Colon (tissue), 2 donors: ENCODE data around the gene ATF6B.
"Not testable (repeated sequence)": the region's sequence is repeated elsewhere in the genome, so short reads cannot be mapped to it uniquely, and the experiment has no call there.

Experiments used
- FAIRE-seq: peaks from 2 replicates; lab custom pipeline; 2012; peaks lifted over from hg19 to GRCh38; lab: Jason Lieb, UNC
- donor health status: control.
- donor health status: control.

The ATF6B gene

DNA sequence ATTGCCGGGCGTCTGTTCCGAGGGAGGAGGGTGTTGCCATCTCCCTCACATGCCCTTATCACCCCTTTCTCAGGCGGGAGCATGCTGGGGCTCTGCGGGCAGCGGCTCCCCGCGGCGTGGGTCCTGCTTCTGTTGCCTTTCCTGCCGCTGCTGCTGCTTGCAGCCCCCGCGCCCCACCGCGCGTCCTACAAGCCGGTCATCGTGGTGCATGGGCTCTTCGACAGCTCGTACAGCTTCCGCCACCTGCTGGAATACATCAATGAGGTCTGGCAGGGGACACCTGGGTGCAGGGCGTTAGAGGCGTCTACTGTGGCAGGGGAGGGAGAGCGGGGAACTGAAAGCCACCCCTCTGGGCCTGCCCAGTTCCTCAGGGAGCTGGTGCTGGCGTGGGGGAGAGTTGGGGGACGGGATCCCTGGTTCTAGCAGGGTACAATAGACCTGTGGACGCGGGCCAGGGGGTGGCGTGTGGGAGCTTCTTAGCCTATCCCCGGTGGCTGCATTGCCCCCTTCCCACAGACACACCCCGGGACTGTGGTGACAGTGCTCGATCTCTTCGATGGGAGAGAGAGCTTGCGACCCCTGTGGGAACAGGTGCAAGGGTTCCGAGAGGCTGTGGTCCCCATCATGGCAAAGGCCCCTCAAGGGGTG is 26.6 kb upstream of the ATF6B start:
- no peak for FAIRE-seq

DNA sequence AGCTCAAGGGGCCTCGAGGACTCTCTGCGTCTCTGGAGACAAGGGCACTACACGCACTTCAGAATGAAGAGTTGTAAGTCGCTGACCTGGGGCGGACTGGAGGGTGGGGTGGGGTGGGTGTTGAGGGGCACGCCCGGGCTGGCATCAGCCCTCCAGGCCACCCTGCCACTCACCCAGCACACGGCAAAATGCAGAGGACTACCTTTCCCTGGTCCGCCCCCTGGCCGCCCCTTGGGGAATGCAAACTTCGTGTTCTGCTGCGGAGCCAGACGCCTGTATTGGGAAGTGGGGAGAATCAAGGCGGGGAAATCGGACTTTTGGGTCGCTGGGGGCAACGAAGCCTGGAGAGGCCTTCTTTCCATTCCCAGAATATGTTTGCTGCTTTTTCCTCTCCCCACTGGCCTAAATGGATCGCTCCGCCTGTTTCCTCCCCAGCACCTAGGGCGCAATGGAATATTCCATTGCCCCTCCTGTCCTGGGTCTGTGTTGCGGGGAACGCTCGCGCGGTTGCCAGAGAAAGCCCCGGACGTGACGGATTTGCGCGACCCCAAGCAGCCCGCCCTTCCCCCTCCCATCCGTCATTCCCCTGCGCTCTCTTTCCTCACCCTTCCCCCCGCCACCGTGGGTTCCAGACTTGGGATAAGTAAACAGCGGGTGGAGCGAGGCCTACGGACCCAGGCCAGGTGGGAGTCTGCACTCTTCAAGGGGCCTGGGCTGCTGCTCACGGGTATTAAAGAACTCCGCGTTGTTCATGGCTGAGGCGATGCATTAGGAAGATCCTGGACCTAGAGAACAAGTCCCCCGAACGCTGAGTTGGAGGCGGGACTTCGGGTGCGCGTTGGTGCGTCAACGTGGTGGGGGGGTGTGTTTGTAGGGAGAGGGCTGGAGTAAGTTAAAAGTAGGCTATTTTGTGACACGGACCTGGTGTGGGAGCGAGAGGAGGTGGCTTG is 25.8 kb upstream of the ATF6B start, which contains the start of gene PPT2:
PPT2 (plus strand) TSS at position 578 of the 950 bp plus-strand sequence. CDS start 454 bp downstream, outside the sequence.
- no peak for FAIRE-seq

DNA sequence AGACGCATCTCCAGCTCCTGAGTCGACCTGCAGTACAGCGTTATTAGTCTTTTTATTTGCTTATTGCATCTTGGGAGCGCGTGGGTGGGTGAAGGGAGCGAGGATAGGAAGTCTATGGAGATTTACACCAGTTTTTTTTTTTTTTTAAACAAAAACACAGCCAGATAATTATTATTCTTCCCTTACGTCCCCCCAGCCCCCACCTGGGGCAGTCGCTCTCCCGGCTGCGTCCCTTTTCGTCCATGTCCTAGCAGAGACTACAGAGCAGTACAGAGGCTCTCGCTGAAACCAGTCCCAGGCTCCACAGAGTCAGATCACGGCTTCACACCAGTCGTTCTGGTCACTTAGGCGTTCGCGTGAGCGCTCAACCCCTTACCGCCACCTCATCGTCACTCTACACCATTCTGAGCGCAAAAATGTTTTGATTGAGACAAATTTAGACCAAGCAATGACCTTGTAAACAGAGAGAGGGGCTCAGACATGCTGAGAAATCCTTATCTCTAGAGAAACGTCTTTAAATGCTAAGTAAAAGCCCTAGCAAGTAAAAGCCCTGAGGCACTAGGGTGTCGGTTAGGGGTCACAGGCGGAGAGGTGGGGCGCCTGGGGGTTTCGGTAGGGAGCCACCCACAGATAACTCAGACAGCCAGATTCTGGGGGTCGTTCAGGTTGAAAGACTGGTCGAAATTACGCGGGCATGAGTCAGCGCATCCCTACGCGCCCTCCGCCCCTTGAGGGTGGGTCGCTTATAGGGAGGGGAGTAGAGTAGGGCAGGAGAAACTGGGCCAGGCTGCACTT is 24.9 kb upstream of the ATF6B start:
- FAIRE-seq: no peak

DNA sequence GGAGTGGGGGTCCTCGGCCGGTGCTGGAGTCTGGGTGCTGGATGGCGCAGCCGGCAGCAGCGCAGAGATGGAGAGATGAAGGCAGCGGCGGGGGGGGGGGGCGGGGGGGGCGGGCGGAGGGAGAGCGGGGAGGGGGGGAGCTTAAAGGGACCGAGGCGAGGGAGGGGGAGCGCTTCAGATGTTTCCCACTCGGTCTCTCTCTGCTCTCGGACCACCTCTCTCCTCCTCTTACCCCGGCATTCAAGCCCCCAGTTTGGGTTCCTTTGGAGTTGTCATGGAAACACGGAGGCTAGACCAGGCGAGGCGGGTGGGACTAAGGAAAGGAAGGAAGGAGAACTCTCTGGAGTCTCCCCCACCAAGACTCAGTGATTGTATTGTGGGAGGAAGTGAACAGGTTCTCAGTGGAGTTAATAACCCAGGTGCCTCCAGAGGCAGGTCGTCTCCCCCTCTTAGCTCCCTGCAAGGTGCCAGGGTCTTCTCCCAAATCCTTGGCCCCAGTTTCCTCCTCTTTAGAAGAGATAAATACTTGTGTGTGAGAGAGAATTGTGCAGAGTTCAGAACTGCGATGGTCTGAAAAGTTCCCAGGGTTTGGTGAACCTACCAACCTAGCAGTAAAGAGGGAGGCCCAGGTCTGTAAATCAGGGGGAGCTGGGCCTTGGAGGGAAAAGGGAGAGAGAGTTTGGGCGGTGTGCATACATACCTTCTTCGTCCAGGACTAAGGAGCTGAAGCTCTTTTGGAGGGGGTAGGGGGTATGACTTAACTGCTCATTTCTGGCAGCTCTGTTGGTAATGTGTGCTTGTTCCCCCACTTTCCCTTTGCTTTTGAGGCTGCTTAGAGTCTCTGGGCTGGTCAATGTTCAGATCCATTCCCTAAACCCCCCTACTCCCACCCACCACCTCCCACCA is 24.1 kb upstream of the ATF6B start, which contains the start of gene PRRT1:
PRRT1 (minus strand) TSS at position 77 of the 906 bp plus-strand sequence. CDS start 112 bp downstream, outside the sequence.
- no peak for FAIRE-seq

DNA sequence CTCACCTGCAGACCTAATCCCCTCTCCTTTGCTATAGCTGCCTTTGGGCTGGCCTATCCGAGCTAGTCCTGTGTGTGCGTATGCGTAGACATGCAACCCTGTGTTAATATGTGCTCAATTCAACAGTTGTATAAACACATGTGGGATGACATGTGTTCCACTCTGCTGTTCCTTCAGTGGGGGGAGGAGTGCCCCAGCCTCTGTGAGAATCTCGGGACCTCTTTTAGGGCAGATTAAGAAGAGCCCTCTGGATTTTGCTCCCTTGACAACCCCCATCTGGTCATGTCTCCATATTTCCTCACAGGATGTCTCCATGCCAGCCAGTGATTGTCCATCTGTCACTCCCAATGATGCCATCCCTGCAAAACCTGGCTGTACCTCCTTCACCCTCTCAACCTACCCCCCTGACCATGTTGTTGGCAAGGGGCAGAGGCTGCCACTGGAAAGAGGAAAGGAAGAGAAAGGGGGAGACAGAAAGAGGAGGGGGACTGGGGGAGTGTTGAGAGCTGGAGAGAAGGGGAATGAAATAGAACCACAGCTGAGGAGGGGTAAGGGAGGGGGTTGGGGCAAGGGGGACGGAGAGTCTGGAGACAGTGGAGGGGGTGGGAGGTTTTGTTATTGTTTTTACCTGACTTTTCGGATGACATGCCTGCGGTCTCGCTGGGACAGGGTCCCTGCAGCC is 23.3 kb upstream of the ATF6B start:
- FAIRE-seq: no peak

DNA sequence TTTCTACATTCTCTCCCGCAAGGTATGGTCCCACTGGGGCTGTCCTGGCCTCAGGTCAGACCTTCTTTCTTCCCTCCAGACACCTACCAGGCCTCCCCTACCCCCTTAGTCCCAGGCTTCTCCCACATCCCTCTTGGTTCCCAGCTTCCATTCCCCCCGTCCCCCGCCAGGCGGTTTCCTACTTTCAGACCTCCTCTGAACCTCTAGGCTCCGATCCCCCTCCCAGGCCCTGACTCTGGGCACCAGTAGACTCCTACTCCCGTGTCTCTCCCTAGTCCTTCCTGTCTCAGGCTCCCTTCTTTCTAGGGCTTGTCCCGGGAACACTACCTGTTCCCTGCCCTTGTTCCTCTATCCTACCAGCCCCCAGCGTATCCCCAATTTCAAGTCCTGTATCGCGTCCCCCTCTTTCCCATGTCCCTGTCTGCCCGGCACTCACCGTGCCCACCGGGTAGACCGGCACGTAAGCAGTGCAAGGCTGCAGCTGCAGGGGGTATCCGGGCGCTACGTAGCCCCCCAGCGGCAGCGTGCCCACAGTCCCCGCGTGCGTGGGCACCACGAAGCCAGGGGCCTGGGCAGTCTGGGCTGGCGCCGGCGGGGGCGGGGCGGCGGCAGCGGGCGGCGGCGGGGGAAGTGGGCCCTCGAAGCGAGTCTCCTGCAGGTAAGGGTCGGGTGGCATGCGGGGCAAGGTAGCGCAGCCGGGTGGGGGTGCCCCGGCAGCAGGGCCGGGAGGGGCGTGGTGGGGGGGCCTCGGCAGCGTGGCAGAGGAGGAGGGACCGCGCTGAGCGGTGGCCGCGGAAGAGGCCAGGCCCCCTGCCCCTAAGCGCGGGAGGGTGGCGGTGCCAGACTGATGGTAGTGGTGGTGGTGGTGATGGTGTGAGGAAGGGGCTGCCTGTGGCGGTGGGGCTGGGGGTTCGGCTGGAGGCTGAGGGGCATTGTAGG is 22.2 kb upstream of the ATF6B start:
- no peak for FAIRE-seq

DNA sequence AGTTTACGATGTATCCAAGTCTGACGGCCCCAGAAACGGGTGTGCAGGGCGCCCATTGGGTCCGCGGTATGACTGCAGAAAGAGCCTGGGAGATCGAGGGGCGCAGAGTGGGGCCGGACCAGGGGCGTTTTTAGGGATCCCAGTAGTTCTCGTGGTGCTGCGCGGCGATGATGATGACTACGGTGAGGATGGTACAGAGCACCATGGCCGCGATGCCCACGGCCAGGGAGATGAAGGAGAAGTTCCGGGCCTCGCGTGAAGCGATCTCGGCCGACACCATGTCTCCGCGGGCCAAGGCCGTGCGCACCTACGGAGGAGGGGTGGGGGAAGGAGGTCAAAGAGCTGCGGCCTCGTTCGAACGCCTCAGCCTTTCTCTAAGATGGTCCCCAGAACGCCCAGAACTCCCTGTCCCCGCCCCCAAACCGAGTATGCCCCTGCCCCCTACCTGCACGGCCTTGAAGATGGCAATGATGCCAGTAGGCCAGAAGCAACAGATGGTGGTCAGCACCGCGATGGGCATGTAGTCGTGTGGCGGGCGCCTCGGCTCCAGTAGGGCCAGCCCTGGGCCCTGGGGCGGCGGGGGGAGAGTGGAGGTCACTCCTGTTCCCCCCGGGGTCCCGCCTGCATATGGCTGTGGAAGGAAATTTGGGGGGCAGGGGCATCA is 21.2 kb upstream of the ATF6B start:
- no peak for FAIRE-seq

DNA sequence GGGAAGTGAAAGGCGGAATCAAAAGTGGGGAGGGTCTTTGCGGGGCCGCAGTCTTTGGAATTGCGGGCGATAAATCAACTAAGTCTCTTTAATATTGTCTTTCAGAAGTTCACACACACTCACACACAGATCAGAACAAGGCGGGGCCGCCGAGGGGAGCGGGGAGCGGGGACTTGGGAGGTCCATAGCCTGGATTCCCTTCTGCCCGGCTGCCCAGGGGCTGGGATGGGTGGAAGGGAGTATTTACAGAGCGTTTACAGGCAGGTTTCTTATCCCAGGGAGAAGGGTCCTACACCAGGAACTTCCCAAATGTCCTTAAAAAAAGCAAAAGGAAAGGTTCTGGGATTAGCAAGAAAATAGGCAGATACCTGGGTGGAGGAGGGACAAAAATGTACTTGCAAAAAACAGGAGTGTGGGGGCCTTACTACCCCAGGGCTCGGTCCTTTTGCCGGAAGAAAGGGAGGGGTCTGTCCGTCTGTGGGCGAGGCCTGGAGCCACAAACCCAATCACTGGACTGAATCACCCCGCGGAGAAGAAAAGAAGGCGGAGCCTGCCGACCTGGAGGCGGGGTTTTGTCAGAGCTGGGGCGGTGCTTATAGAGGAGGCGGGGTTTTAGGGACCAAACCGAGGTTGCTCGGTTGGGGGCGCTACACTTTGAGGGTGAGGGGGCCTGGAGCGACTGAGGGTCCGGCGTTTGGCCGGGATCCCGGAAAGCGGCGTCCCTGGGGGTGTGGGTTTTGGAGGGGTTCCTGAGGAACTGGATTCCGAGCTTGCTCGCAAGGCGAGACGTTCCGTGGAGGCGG is 20.4 kb upstream of the ATF6B start:
- FAIRE-seq: no peak

DNA sequence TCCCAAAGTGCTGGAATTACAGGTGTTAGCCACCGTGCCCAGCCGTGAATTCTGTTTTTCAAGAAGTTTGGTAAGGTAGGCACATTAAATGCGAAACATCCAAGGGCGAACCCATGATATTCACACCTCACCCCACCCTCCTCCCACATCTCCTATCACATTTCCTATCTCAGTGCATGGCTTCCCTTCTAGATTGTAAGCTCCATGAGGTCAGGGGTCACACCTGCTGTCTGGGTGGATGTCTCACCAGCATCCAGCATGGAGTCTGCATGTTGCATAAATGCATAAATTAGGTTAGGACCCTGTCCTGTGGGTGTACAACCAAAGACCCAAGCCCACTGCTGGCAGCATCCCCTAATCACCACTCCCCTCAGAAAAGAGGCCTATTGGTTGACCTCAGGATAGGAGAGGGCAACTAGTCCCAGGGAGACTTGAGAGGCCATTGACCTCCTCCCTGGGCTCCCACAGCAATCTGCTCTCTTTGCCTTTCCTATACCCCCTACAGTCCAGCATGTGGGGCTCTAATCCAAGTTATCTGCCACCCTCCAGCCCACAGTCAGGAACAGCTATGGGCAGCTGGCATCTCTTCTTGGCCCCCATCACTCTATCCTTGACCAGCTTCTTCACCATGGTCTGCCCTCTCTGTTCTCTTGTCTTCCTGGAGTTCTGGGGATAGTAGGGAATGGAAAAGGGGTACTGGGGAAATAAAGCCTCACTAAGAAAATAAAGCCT is 19.5 kb upstream of the ATF6B start:
- no peak for FAIRE-seq

DNA sequence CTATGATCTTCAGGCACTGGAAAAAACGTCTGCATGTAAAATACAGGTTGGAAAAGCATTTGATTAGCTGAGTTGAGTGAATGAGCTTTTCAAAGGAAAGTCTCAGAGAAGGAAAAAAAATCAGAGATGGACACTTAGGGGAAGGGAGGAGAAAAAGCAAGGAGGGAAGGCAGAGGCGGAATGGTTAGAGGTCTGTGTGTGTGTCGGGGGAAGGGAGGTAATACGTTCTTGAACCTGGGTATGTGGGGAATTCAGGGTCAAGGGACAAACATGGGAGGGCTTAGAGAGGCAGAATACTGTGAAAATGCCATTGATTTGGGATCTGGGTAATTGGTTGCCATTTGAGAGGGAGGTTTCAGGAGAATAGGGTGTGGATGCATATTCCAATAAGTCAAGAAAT is 18.6 kb upstream of the ATF6B start:
- no peak for FAIRE-seq

DNA sequence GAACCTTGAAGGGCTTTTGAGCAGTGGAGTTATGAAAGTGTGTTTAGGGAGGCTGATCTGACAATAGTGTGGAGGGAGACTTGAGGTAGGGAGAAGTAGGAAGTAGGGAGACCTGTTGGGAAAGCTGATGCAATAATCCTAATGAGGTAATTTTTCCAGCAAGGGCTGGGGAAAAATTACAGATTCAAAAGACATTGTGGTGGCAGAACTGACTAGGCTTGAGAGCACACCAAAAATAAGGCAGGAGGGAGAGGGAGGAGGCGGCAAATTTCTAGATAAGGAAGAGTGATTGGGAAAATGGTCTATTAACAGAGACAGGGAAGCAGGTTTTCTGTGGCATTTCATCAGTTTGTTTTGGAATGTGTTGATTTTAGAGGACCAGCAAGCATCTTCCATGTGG is 18.2 kb upstream of the ATF6B start:
- no peak for FAIRE-seq

DNA sequence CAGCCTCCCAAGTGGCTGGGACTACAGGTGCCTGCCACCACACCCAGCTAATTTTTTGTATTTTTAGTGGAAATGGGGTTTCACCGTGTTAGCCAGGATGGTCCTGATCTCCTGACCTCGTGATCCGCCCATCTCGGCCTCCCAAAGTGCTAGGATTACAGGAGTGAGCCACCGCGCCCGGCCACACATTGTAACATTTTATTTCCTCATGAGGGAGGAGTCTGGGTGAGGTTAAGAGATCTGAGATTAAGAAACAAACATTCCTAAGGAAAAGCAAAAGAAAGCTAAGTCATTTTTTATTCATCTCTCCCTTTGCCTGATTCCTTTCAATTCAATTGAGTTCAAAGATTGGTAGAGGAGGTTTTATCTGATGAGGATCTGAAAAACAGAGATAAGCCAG is 16.2 kb upstream of the ATF6B start:
- FAIRE-seq: not testable (repeated sequence)

DNA sequence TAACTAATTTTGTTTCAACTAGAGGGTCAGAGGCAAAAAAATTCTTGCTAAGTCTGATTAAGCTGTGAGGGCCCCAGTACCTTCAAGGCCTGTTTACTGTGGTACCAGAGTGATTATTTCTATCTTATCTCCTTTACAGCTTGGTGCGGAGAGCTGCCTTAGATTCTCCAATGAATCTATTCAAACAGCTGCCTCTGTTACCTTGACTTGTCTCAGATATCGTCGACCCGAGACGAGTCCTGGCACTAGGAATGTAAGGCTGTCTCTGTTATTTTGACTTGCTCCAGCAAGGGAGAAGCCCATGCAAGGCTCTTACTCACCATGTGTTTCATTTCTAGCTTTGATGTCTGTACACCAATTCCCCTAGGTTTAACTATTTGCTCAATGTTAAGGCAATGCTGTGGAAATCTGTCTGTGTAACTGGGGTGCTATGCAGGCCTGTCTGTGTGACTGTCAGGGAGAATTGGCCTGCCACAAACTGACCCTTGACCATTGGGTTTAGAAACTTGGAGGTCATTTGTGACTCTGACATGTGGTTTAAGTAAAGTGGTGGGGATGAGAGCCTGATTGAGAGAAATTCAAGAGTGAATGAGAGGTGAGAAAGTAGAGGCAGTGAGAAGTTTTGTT is 12.5 kb upstream of the ATF6B start:
- FAIRE-seq: no peak

DNA sequence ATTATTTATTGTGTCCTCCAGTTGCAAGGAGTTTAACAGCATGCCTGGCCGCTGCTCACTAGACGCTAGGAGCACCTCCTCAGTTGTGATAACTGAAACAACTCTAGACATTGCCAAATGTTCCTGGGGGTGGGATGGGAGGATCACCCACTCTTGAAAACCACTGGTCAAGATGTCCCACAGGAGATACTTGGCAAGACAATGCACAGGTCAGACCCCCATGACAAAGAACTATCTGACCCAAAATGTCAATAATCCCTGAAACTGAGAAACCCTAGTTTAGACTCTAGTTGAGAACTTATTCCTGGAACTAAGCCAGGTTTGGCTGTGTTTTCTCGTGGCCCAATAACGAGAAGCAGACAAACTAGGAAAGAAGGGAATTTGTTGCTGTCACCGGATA is 11.5 kb upstream of the ATF6B start:
- FAIRE-seq: no peak

DNA sequence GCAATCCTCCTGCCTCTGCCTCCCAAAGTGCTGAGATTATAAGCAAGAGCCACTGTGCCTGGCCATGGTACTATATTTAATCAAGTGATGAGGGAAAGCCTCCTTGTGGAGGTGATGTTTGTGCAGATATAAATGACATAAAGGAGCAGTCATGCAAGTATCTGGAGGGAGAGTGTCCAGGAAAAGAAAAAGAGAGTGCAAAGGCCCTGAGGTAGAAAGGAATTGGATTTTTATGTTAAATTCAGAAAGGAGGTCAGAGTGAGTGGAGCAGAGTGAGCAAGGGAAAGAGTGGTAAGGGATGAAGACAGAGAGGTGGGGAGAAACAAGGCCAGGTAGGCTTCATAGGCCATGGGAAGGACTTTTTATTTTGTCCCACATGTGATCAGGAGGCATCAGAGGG is 9.4 kb upstream of the ATF6B start:
- FAIRE-seq: no peak

DNA sequence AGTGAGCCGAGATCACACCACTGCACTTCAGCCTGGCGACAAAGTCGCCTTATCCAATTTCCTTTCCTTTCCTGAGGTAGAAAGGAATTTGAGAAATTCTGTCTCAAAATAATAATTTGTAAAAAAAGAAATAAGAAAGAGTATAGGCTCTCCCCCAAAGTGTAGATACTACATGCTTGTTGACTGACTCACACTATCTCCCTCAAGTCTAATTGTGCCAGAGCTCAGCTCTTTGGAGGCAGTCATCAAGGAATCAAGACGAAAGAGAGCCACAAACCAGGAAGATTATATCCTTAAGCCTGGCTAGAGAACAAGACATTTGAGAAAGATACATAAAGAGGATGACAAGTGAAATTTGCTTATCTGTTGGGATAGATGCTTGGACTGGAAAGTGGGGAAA is 5.7 kb upstream of the ATF6B start:
- FAIRE-seq: no peak

DNA sequence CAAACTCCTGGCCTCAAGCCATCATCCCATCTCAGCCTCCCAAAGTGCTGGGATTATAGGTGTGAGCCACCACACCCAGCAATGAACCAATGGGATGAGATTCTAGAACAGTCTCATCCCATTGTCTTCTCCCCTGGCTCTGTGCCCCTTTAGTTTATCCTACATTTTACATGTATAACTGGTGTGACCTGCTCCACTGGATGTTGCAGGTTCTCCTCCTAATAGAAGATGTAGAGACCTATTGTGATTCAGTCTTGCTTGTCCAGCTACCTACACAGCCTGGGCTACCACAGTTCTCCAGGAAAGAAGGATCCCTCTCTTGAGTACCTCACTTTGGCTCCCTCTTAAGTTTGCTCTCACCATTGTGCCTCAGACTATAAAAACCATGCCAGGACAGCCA is 4.1 kb upstream of the ATF6B start:
- FAIRE-seq: no peak
